H1 (cell line): ENCODE data around the gene ENTPD8. TPM values are rescaled to one million over a fixed set of nuclear protein-coding genes. Genes with fewer than 3 reads are reported as not detected.

Experiments
- CTCF ChIA-PET: fragments of 300-600 bp; sonication (Branson Sonifier 250); formaldehyde crosslinking; loops from one replicate; lab custom pipeline; 2021; ENCODE audit not compliant: partially characterized antibody; lab: Charles Lee
- POLR2A ChIA-PET: fragments of 300-600 bp; sonication (Branson Sonifier 250); formaldehyde crosslinking; loops from one replicate; lab custom pipeline; 2021; ENCODE audit warnings: inconsistent platforms; ENCODE audit not compliant: partially characterized antibody; lab: Charles Lee
- DNase-seq, 2 experiments: peaks; one replicate each; pipeline versions ENCODE4 v3.0.0 to v3.0.0-alpha.2; 2010 to 2022; ENCODE audit warnings: low spot score in 2 of 2, low read depth in 1 of 2, mixed read lengths in 1 of 2
- FAIRE-seq: peaks from 2 replicates; lab custom pipeline; 2011; peaks lifted over from hg19 to GRCh38; lab: Jason Lieb, UNC
- H2AFZ ChIP-seq: 2 replicates; pipeline ENCODE4 v1.8.1; 2012; ENCODE audit warnings: low read length, inconsistent platforms
- H2AK5ac ChIP-seq: 2 replicates; pipeline ENCODE4 v1.6.1; 2013; ENCODE audit warnings: low read depth, low read length
- H2BK120ac ChIP-seq: replicated peaks from 2 replicates; pipeline ENCODE3; 2013; ENCODE audit warnings: low read depth, low read length, inconsistent platforms
- H2BK12ac ChIP-seq: 2 replicates; pipeline ENCODE4 v1.6.1; 2013; ENCODE audit warnings: low read depth, low read length
- H2BK15ac ChIP-seq: 2 replicates; pipeline ENCODE4 v1.6.1; 2013; ENCODE audit warnings: low read length
- H2BK20ac ChIP-seq: 2 replicates; pipeline ENCODE4 v1.6.1; 2013; ENCODE audit warnings: low read length
- H2BK5ac ChIP-seq: 2 replicates; pipeline ENCODE4 v1.6.1; 2013; ENCODE audit warnings: low read depth, low read length
- H3K14ac ChIP-seq: 2 replicates; pipeline ENCODE4 v1.6.1; 2013; ENCODE audit warnings: inconsistent platforms; ENCODE audit not compliant: insufficient read length
- H3K18ac ChIP-seq: 2 replicates; pipeline ENCODE4 v1.6.1; 2013; ENCODE audit warnings: low read length; ENCODE audit errors: extremely low read depth
- H3K23ac ChIP-seq: 2 replicates; pipeline ENCODE4 v1.6.1; 2013; ENCODE audit warnings: inconsistent platforms; ENCODE audit not compliant: insufficient read length
- H3K23me2 ChIP-seq: 2 replicates; pipeline ENCODE4 v1.6.1; 2013; ENCODE audit warnings: low read depth, low read length
- H3K27ac ChIP-seq: 2 replicates; pipeline ENCODE4 v1.6.1; 2011; ENCODE audit warnings: low read depth, low read length, inconsistent platforms
- H3K27me3 ChIP-seq, 4 experiments: replicated peaks in 1 of 4; 1 replicate in 1 of 4; 2 replicates in 3 of 4; pipeline versions ENCODE4 v1.6.1 to v1.8.1; 2011 to 2013; ENCODE audit warnings: low read length in 3 of 4, mild to moderate bottlenecking in 3 of 4, inconsistent platforms in 2 of 4, mixed read lengths in 2 of 4, moderate library complexity in 1 of 4; ENCODE audit not compliant: control insufficient read depth in 3 of 4, insufficient read depth in 3 of 4; ENCODE audit errors: extremely low read depth in 1 of 4
- H3K36me3 ChIP-seq, 4 experiments: 2 replicates each; pipeline versions ENCODE4 v1.6.1 to v1.8.1; 2011 to 2013; ENCODE audit warnings: mild to moderate bottlenecking in 4 of 4, low read length in 3 of 4, moderate library complexity in 2 of 4, control low read depth in 1 of 4, inconsistent platforms in 1 of 4; ENCODE audit not compliant: insufficient read depth in 4 of 4, control insufficient read depth in 2 of 4
- H3K4ac ChIP-seq: replicated peaks from 2 replicates; pipeline ENCODE3; 2013; ENCODE audit warnings: low read length, low read depth, mixed read lengths, inconsistent platforms; ENCODE audit not compliant: insufficient read length
- H3K4me1 ChIP-seq, 4 experiments: replicated peaks in 1 of 4; 1 replicate in 1 of 4; 2 replicates in 3 of 4; pipeline versions ENCODE4 v1.6.1 to v1.8.1; 2011 to 2013; ENCODE audit warnings: low read length in 3 of 4, inconsistent platforms in 2 of 4, mixed read lengths in 1 of 4; ENCODE audit not compliant: insufficient read depth in 4 of 4, control insufficient read depth in 3 of 4
- H3K4me2 ChIP-seq, 2 experiments: 2 replicates each; pipeline versions ENCODE4 v1.6.1 to v1.8.1; 2011 to 2013; ENCODE audit warnings: low read depth in 2 of 2, low read length in 2 of 2, control low read depth in 1 of 2, inconsistent platforms in 1 of 2, mild to moderate bottlenecking in 1 of 2; ENCODE audit not compliant: insufficient read depth in 1 of 2
- H3K4me3 ChIP-seq, 4 experiments: fragments of 200-600, 300-600 bp in 1 of 4; sonication (generic), shearing (Covaris generic), sonication (Bioruptor Twin) in 1 of 4; 2 replicates each; pipeline versions ENCODE4 v1.5.1 to v1.8.1; 2011 to 2016; ENCODE audit warnings: low read length in 4 of 4, low read depth in 3 of 4, control low read depth in 2 of 4, inconsistent platforms in 2 of 4, mild to moderate bottlenecking in 2 of 4, mixed read lengths in 1 of 4, moderate library complexity in 1 of 4; ENCODE audit not compliant: insufficient read depth in 2 of 4; ENCODE audit errors: extremely low read depth in 1 of 4
- H3K56ac ChIP-seq: replicated peaks from 2 replicates; pipeline ENCODE3; 2013; ENCODE audit warnings: low read depth, mild to moderate bottlenecking, mixed read lengths, low read length, inconsistent platforms; ENCODE audit not compliant: insufficient read length
- H3K79me1 ChIP-seq: 2 replicates; pipeline ENCODE4 v1.6.1; 2013; ENCODE audit warnings: low read depth, low read length, control low read depth
- H3K79me2 ChIP-seq, 2 experiments: 2 replicates each; pipeline versions ENCODE4 v1.6.1 to v1.8.1; 2012 to 2013; ENCODE audit warnings: low read length in 2 of 2, mild to moderate bottlenecking in 2 of 2, inconsistent platforms in 1 of 2; ENCODE audit not compliant: insufficient read depth in 2 of 2, control insufficient read depth in 1 of 2
- H3K9ac ChIP-seq, 4 experiments: replicated peaks in 1 of 4; 1 replicate in 1 of 4; 2 replicates in 3 of 4; pipeline versions ENCODE4 v1.6.1 to v1.8.1; 2011 to 2013; ENCODE audit warnings: low read depth in 3 of 4, low read length in 3 of 4, control low read depth in 2 of 4, mild to moderate bottlenecking in 2 of 4, moderate library complexity in 2 of 4, inconsistent platforms in 1 of 4; ENCODE audit errors: extremely low read depth in 1 of 4
- H3K9me3 ChIP-seq, 2 experiments: 2 replicates each; pipeline versions ENCODE4 v1.6.1 to v1.8.1; 2012 to 2013; ENCODE audit warnings: mild to moderate bottlenecking in 2 of 2, moderate library complexity in 2 of 2, control low read depth in 1 of 2, inconsistent platforms in 1 of 2, low read depth in 1 of 2, low read length in 1 of 2, mixed read lengths in 1 of 2; ENCODE audit not compliant: insufficient read depth in 2 of 2
- H4K20me1 ChIP-seq, 2 experiments: replicated peaks in 1 of 2; 2 replicates each; pipeline versions ENCODE3 to v1.8.1; 2011 to 2013; ENCODE audit warnings: inconsistent platforms in 2 of 2, low read length in 2 of 2, mild to moderate bottlenecking in 1 of 2; ENCODE audit not compliant: insufficient read depth in 2 of 2, control insufficient read depth in 1 of 2
- H4K5ac ChIP-seq: 2 replicates; pipeline ENCODE4 v1.6.1; 2013; ENCODE audit warnings: low read length, low read depth, mixed read lengths, inconsistent platforms; ENCODE audit not compliant: insufficient read length
- H4K8ac ChIP-seq: 2 replicates; pipeline ENCODE4 v1.8.0; 2013; ENCODE audit warnings: mild to moderate bottlenecking, moderate library complexity, low read length, inconsistent platforms; ENCODE audit not compliant: insufficient read depth; ENCODE audit errors: extremely low read depth
- H4K91ac ChIP-seq: replicated peaks from 2 replicates; pipeline ENCODE3; 2013; ENCODE audit warnings: low read length, mixed read lengths, inconsistent platforms; ENCODE audit not compliant: insufficient read length
- EZH2 ChIP-seq: fragments of 200-600 bp; sonication (generic); IDR thresholded peaks from 2 replicates; pipeline ENCODE4 v1.7.1; 2012; ENCODE audit warnings: low read depth, mild to moderate bottlenecking, moderate library complexity, low read length, inconsistent platforms; ENCODE audit not compliant: severe bottlenecking
- NANOG ChIP-seq: IDR thresholded peaks from 2 replicates; pipeline ENCODE4 v1.6.1; 2011; ENCODE audit warnings: low read length, low read depth, mild to moderate bottlenecking, inconsistent platforms; ENCODE audit not compliant: insufficient read depth, poor library complexity, severe bottlenecking
- WGBS, 2 experiments: shearing (Covaris generic) in 1 of 2; methylation state at CpG; one replicate each; pipeline versions ENCODE4 v1.1.6 to v1.1.7; 2013 to 2015; ENCODE audit warnings: low lambda C conversion rate in 2 of 2, mixed read lengths in 2 of 2, inconsistent platforms in 1 of 2, low coverage in 1 of 2, missing lambda C conversion rate in 1 of 2; ENCODE audit not compliant: insufficient replicate concordance in 2 of 2, insufficient coverage in 1 of 2, insufficient read length in 1 of 2; ENCODE audit errors: extremely low coverage in 1 of 2, missing lambda C conversion rate in 1 of 2; 5-methylcytosine and 5-hydroxymethylcytosine counted together
- polyA plus RNA-seq, 7 experiments: library from polyadenylated mRNA; depleted of rRNA in 3 of 7; stranded (reverse) in 5 of 7; unstranded in 2 of 7; fragments of >200 nt in 5 of 7; fragments of 200-250 nt in 2 of 7; gene quantifications; 1 replicate in 5 of 7; 2 replicates in 1 of 7; 4 replicates in 1 of 7; pipeline versions ENCODE4 v1.2.1 to v1.2.3, GENCODE V29; 2011 to 2013; ENCODE audit warnings: missing spikeins in 2 of 7, mixed read lengths in 2 of 7
- total RNA-seq: library from RNA; stranded (reverse); fragmentation: NEBNext Ultra II Directional; extraction: Animal tissue kit (Norgen Biotek cat#: 25700); gene quantifications from 2 replicates; pipeline ENCODE4 v1.2.1, GENCODE V29; 2021

The ENTPD8 gene
- total and polyA plus RNA-seq, 2 of the 8 experiments (the other 6 are each of a cell fraction or from before 2014, with no cell fraction given) = 0.48 to 0.51 TPM

DNA sequence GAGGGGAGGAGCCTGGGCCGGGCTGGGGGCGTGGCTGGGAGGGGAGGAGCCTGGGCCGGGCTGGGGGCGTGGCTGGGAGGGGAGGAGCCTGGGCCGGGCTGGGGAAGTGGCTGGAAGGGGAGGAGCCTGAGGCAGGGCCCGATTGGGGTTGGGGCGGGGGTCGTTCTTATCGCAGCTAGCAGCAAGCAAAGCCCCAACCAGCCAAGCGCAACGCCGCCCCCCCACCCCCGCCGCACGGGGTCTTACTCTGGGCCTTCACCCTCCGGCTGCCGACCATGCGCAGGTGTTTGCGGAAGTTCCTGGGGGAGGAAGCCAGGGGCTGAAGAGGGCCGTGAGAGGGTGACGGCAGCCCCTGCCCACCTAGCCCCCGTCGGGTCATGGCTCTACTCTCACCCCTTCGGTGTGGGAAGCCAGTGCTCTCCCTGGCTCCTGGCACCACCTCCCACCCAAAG lies 13.0 kb upstream of the ENTPD8 start:
- Histone ChIP-seq H2BK20ac (no peak overlapping the region), H3K79me1 (peaks cover 3% of the 10 kb centered on the region; the same call in 1 of the 2 replicates), H2BK12ac (0 out of 2 replicates have a peak overlapping the region, but pooled peaks have one; percentile 50), H3K9me3 (no peaks in the 10 kb centered on the region), H4K91ac (peak overlapping the region; percentile 5), H3K4ac (no peak overlapping the region), H3K23ac (no peak overlapping the region), H2BK15ac (peak overlapping the region; percentile 92; the same call in 1 of the 2 replicates), H3K14ac (no peak overlapping the region), H3K9ac (peak overlapping the region in 1 of 4 experiments; percentile 46; a peak in 2 of 7 replicates), H2BK5ac (peak overlapping the region; percentile 71; the same call in 1 of the 2 replicates), H3K4me3 (peak overlapping the region; percentile 23 to 56 (median 29); a peak in 7 of 8 replicates), H3K27ac (0 out of 2 replicates have a peak overlapping the region, but pooled peaks have one; percentile 30), H2BK120ac (no peak overlapping the region), H3K18ac (peak overlapping the region; percentile 83), H2AK5ac (no peak overlapping the region; the same call in 1 of the 2 replicates), H3K4me1 (peaks cover 0 to 22% (median 17%) of the 10 kb centered on the region in 4 experiments; a peak in 6 of 7 replicates), H2AFZ (no peak overlapping the region), H4K20me1 (peaks cover 0 to 13% of the 10 kb centered on the region in 2 experiments), H3K56ac (peak overlapping the region; percentile 73), H3K23me2 (peaks cover 13% of the 10 kb centered on the region; the same call in 1 of the 2 replicates), H3K4me2 (peak overlapping the region; percentile 56 to 67), H3K27me3 (no peaks in the 10 kb centered on the region; a peak in 2 of 7 replicates), H4K8ac (peak overlapping the region; percentile 57), H4K5ac (no peak overlapping the region), H3K79me2 (no peaks in the 10 kb centered on the region; a peak in 1 of 4 replicates), H3K36me3 (peaks cover 4 to 18% (median 7%) of the 10 kb centered on the region in 4 experiments; a peak in 7 of 8 replicates)
- FAIRE-seq = no peak
- DNase-seq = peak in 1 of 2 experiments; percentile 86
- 28% methylated on average over 6 of the region's 24 CpGs; no CpG with 5 or more reads in 1 of the 2 experiments for WGBS, 2 experiments
- ChIA-PET CTCF (interaction anchor here (1.3 to 2.5 kb wide), 2 partner anchors 8 to 10 kb away, joined by 6 to 13 read pairs; no protein-coding TSS in a partner anchor), POLR2A (interaction anchor here (1.1 to 3.6 kb wide), 6 partner anchors 8 to 214 kb away, joined by 3 to 28 read pairs (median 4); partner anchors contain the start of genes ENTPD8 and TUBB4B)
- TF ChIP-seq EZH2 (no peak), NANOG (no peak)
